ENCODE results near the gene ZMYM2. TPM values are rescaled to one million over a fixed set of nuclear protein-coding genes. Genes with fewer than 3 reads are reported as not detected.
A peak's percentile ranks its signal among the peaks of the same experiment; 100 is the strongest.

ZMYM2 gene
- polyA plus RNA-seq, 3 donors: 6.7 to 32.6 (median 8.5) TPM

GRCh38 chr13:19960653-19960976, 2.1 kb downstream of the ZMYM2 start:
- Mint-ChIP-seq H3K27ac (peak overlapping the region in 6 of 7 donors; percentile 63 to 94 (median 80)), H3K27me3 (ENCODE audit: low read depth in 3 of 3) (no peaks in the 10 kb centered on the region), H3K36me3 (peaks cover 15 to 18% of the 10 kb centered on the region in 2 donors), H3K4me1 (peaks cover 32% of the 10 kb centered on the region), H3K9me3 (no peaks in the 10 kb centered on the region), H3K4me3 (peak overlapping the region; percentile 76 to 93)
- WGBS (ENCODE audit: insufficient coverage): no CpG with 5 or more reads among the region's 2 CpGs
- intact Hi-C loops (cut with micrococcal nuclease): loop anchor here in 1 of 2 donors (10.0 kb wide), 1 partner anchor 204 kb away; the partner anchor contains the start of gene GJA3
- Histone ChIP-seq H3K9ac (ENCODE audit: insufficient read depth, low read length, poor library complexity, severe bottlenecking) (no peak overlapping the region), H3K27ac (ENCODE audit: low read depth in 1 of 2, low read length in 2 of 2) (peak overlapping the region in 1 of 2 donors; percentile 73), H3K4me3 (replicated peaks in 1 of 3; ENCODE audit: low read depth in 2 of 3, low read length in 3 of 3) (peak overlapping the region in 1 of 3 experiments; percentile 99), H3K4me1 (ENCODE audit: control insufficient read depth in 1 of 2, insufficient read depth in 2 of 2, low read length in 2 of 2) (peaks cover 29 to 51% of the 10 kb centered on the region in 2 donors), H3K4me2 (replicated peaks; ENCODE audit: extremely low read depth, low read length, poor library complexity, severe bottlenecking) (peak overlapping the region; percentile 100), H4K20me1 (ENCODE audit: insufficient read depth, low read length) (peaks cover 56% of the 10 kb centered on the region), H3K36me3 (replicated peaks in 1 of 2; ENCODE audit: control insufficient read depth in 1 of 2, insufficient read depth in 2 of 2, low read length in 2 of 2) (peaks cover 3 to 26% of the 10 kb centered on the region in 2 donors), H3K9me3 (replicated peaks in 1 of 2; ENCODE audit: control insufficient read depth in 1 of 2, insufficient read depth in 1 of 2, low read length in 2 of 2) (no peaks in the 10 kb centered on the region), H2AFZ (ENCODE audit: insufficient read depth, low read depth, low read length, poor library complexity, severe bottlenecking) (no peak overlapping the region), H3K79me2 (ENCODE audit: insufficient read depth, low read length) (peaks cover 60% of the 10 kb centered on the region), H3K27me3 (ENCODE audit: control insufficient read depth in 2 of 2, insufficient read depth in 2 of 2, low read length in 2 of 2) (no peaks in the 10 kb centered on the region)
- DNase-seq: peak in 2 of 3 donors; percentile 27 to 29
- no peak for TF ChIP-seq CTCF (IDR thresholded peaks at IDR 0.05)

- Mint-ChIP-seq H3K36me3 (peaks cover 20 to 26% of the 10 kb centered on the region in 2 donors), H3K4me3 (peak overlapping the region; percentile 33 to 83), H3K27me3 (ENCODE audit: low read depth in 3 of 3) (no peaks in the 10 kb centered on the region), H3K9me3 (no peaks in the 10 kb centered on the region), H3K27ac (peak overlapping the region; percentile 62 to 89 (median 73)), H3K4me1 (peaks cover 32% of the 10 kb centered on the region)
- peaks cover 69% of the 10 kb centered on the region for H3K79me2 ChIP-seq (ENCODE audit: insufficient read depth, low read length)
- DNase-seq: peak in 2 of 3 donors; percentile 29 to 55
- peak overlapping the region in 1 of 3 experiments; percentile 99 for H3K4me3 ChIP-seq (replicated peaks in 1 of 3; ENCODE audit: low read depth in 2 of 3, low read length in 3 of 3)
- no peaks in the 10 kb centered on the region for H3K9me3 ChIP-seq (replicated peaks in 1 of 2; ENCODE audit: control insufficient read depth in 1 of 2, insufficient read depth in 1 of 2, low read length in 2 of 2)
- H4K20me1 ChIP-seq (ENCODE audit: insufficient read depth, low read length): peaks cover 65% of the 10 kb centered on the region
- peak overlapping the region; percentile 9 for H3K9ac ChIP-seq (ENCODE audit: insufficient read depth, low read length, poor library complexity, severe bottlenecking)
- WGBS (ENCODE audit: insufficient coverage): no CpG with 5 or more reads among the region's 4 CpGs
- H3K27me3 ChIP-seq (ENCODE audit: control insufficient read depth in 2 of 2, insufficient read depth in 2 of 2, low read length in 2 of 2): no peaks in the 10 kb centered on the region
- H3K4me1 ChIP-seq (ENCODE audit: control insufficient read depth in 1 of 2, insufficient read depth in 2 of 2, low read length in 2 of 2): peaks cover 29 to 51% of the 10 kb centered on the region in 2 donors
- intact Hi-C loops (cut with micrococcal nuclease): loop anchor here in 1 of 2 donors (10.0 kb wide), 1 partner anchor 203 kb away; the partner anchor contains the start of gene GJA3
- H2AFZ ChIP-seq (ENCODE audit: insufficient read depth, low read depth, low read length, poor library complexity, severe bottlenecking): peak overlapping the region; percentile 25
- peak overlapping the region; percentile 100 for H3K4me2 ChIP-seq (replicated peaks; ENCODE audit: extremely low read depth, low read length, poor library complexity, severe bottlenecking)
- peak overlapping the region in 1 of 2 donors; percentile 73 for H3K27ac ChIP-seq (ENCODE audit: low read depth in 1 of 2, low read length in 2 of 2)
- no peak for TF ChIP-seq CTCF (IDR thresholded peaks at IDR 0.05)
- peaks cover 3 to 34% of the 10 kb centered on the region in 2 donors for H3K36me3 ChIP-seq (replicated peaks in 1 of 2; ENCODE audit: control insufficient read depth in 1 of 2, insufficient read depth in 2 of 2, low read length in 2 of 2)
Observed at GRCh38 chr13:19961489-19961888, 3.0 kb downstream of the ZMYM2 start.
